HepG2 (cell line): ENCODE measurements around the gene CARD19. TPM values are rescaled to one million over a fixed set of nuclear protein-coding genes. Genes with fewer than 3 reads are reported as not detected.
A peak's percentile ranks its signal among the peaks of the same experiment; 100 is the strongest.

ENCODE experiments used
- ATAC-seq: fragments of 200-7000 bp; cut with Tn5 transposase; 3 replicates; pipeline ENCODE4 v1.9.1; 2020; ENCODE audit warnings: mild to moderate bottlenecking, moderate library complexity
- BruUV-seq: library from RNA; stranded (reverse); fragments of 400-500 nt; replicated peaks from 2 replicates; lab custom pipeline; 2021; lab: Mats Ljungman, UMichigan
- CTCF ChIA-PET: fragments of 300-600 bp; formaldehyde crosslinking; extraction: SDS; loops from one replicate; lab custom pipeline; 2021; ENCODE audit warnings: low total read pairs, inconsistent platforms, low intra/inter-chr PET ratio; lab: Yijun Ruan, JAX
- POLR2A ChIA-PET: fragments of 350-600 bp; sonication (Branson Sonifier 250); formaldehyde crosslinking; loops from one replicate; lab custom pipeline; 2020; ENCODE audit warnings: antibody characterized with exemption, inconsistent platforms; lab: Yijun Ruan, JAX
- DNase-seq: peaks from one replicate; pipeline ENCODE4 v3.0.0-alpha.2; 2015; ENCODE audit warnings: low spot score
- FAIRE-seq: peaks from 3 replicates; lab custom pipeline; 2011; peaks lifted over from hg19 to GRCh38; lab: Jason Lieb, UNC
- H2AFZ ChIP-seq: one replicate; pipeline ENCODE4 v1.6.1; 2011; ENCODE audit warnings: low read length, inconsistent platforms
- H3K27ac ChIP-seq: fragments of 300-600 bp; 3 replicates; pipeline ENCODE4 v1.8.0; 2011; ENCODE audit warnings: mixed run types, mild to moderate bottlenecking, mixed read lengths, low read length, inconsistent platforms; ENCODE audit not compliant: insufficient read depth; ENCODE audit errors: extremely low read length
- H3K27me3 ChIP-seq, 2 experiments: fragments of 200-600 bp in 1 of 2; 2 replicates in 1 of 2; 3 replicates in 1 of 2; pipeline versions ENCODE4 v1.6.0 to v1.8.0; 2011; ENCODE audit warnings: low read length in 2 of 2, mild to moderate bottlenecking in 2 of 2, moderate library complexity in 2 of 2, inconsistent platforms in 1 of 2; ENCODE audit not compliant: insufficient read depth in 2 of 2, control insufficient read depth in 1 of 2
- H3K36me3 ChIP-seq, 2 experiments: fragments of 200-600 bp in 1 of 2; replicated peaks in 1 of 2; 2 replicates in 1 of 2; 3 replicates in 1 of 2; pipeline versions ENCODE4 v1.5.1 to v1.8.0; 2011; ENCODE audit warnings: low read length in 2 of 2, inconsistent platforms in 1 of 2; ENCODE audit not compliant: insufficient read depth in 2 of 2, control insufficient read depth in 1 of 2
- H3K4me1 ChIP-seq: 2 replicates; pipeline ENCODE4 v1.5.1; 2012; ENCODE audit warnings: low read length, inconsistent platforms; ENCODE audit not compliant: insufficient read depth
- H3K4me2 ChIP-seq: 2 replicates; pipeline ENCODE4 v1.6.0; 2011; ENCODE audit warnings: low read depth, low read length, inconsistent platforms
- H3K4me3 ChIP-seq, 3 experiments: fragments of 200-600 bp in 1 of 3; sonication (generic), shearing (Covaris generic) in 1 of 3; replicated peaks in 1 of 3; 2 replicates each; pipeline ENCODE4 v1.5.1; 2011 to 2016; ENCODE audit warnings: low read length in 3 of 3, inconsistent platforms in 2 of 3, low read depth in 2 of 3, mild to moderate bottlenecking in 2 of 3, control low read depth in 1 of 3, mixed read lengths in 1 of 3; ENCODE audit not compliant: insufficient read depth in 1 of 3
- H3K79me2 ChIP-seq: one replicate; pipeline ENCODE4 v1.6.1; 2011; ENCODE audit warnings: low read length, inconsistent platforms; ENCODE audit not compliant: insufficient read depth
- H3K9ac ChIP-seq: 2 replicates; pipeline ENCODE4 v1.6.0; 2011; ENCODE audit warnings: mild to moderate bottlenecking, low read depth, low read length, inconsistent platforms; ENCODE audit not compliant: insufficient read depth
- H3K9me3 ChIP-seq: 2 replicates; pipeline ENCODE4 v1.5.1; 2012; ENCODE audit warnings: mild to moderate bottlenecking, low read length
- H4K20me1 ChIP-seq: 2 replicates; pipeline ENCODE4 v1.6.0; 2011; ENCODE audit warnings: inconsistent platforms, mild to moderate bottlenecking, low read length, moderate library complexity; ENCODE audit not compliant: insufficient read depth
- CHD4 ChIP-seq: fragments of 200-600 bp; sonication (generic); IDR thresholded peaks from 2 replicates; pipeline ENCODE4 v1.7.0; 2017; ENCODE audit warnings: mild to moderate bottlenecking, low read length, borderline replicate concordance
- FOSL2 ChIP-seq: sonication (generic); formaldehyde crosslinking; IDR thresholded peaks from 2 replicates; pipeline ENCODE4 v1.4.0; 2020; ENCODE audit warnings: missing genetic modification reagents
- HDAC6 ChIP-seq: fragments of 200-600 bp; sonication (generic); IDR thresholded peaks from 2 replicates; pipeline ENCODE4 v1.7.0; 2017; ENCODE audit warnings: mild to moderate bottlenecking, antibody characterized with exemption, low read length, low read depth
- KDM1A ChIP-seq: IDR thresholded peaks from 2 replicates; pipeline ENCODE4 v1.6.1; 2016; ENCODE audit warnings: missing compliant biosample characterization
- MED1 ChIP-seq: sonication (generic); formaldehyde crosslinking; IDR thresholded peaks from 2 replicates; pipeline ENCODE4 v1.4.0; 2020; ENCODE audit warnings: missing genetic modification reagents
- PPARG ChIP-seq: conservative IDR thresholded peaks from 2 replicates; pipeline ENCODE4 v1.6.1; 2016; ENCODE audit warnings: missing biosample characterization, missing genetic modification reagents
- SAP130 ChIP-seq: IDR thresholded peaks from 2 replicates; pipeline ENCODE4 v1.6.1; 2016; ENCODE audit warnings: low read depth
- ZBTB25 ChIP-seq: IDR thresholded peaks from 2 replicates; pipeline ENCODE4 v1.6.1; 2018; ENCODE audit warnings: missing genetic modification reagents
- ZBTB49 ChIP-seq: sonication (generic); formaldehyde crosslinking; IDR thresholded peaks from 2 replicates; pipeline ENCODE4 v1.4.0; 2020; ENCODE audit warnings: missing genetic modification reagents, borderline replicate concordance
- ZNF256 ChIP-seq: sonication (generic); formaldehyde crosslinking; conservative IDR thresholded peaks from 2 replicates; pipeline ENCODE4 v1.4.0; 2020; ENCODE audit warnings: missing genetic modification reagents
- ZNF354B ChIP-seq: sonication (generic); formaldehyde crosslinking; IDR thresholded peaks from 2 replicates; pipeline ENCODE4 v1.8.0; 2022; ENCODE audit warnings: mild to moderate bottlenecking, missing genetic modification reagents
- ZNF512B ChIP-seq: sonication (generic); formaldehyde crosslinking; IDR thresholded peaks from 2 replicates; pipeline ENCODE4 v1.5.1; 2020; ENCODE audit warnings: missing genetic modification reagents, mild to moderate bottlenecking, borderline replicate concordance
- ZNF549 ChIP-seq: sonication (generic); formaldehyde crosslinking; IDR thresholded peaks from 2 replicates; pipeline ENCODE4 v1.5.0; 2020; ENCODE audit warnings: missing genetic modification reagents
- ZNF607 ChIP-seq: sonication (generic); formaldehyde crosslinking; IDR thresholded peaks from 2 replicates; pipeline ENCODE4 v1.5.1; 2020; ENCODE audit warnings: missing genetic modification reagents, mild to moderate bottlenecking, borderline replicate concordance
- ZNF629 ChIP-seq: sonication (generic); formaldehyde crosslinking; conservative IDR thresholded peaks from 2 replicates; pipeline ENCODE4 v1.5.0; 2020; ENCODE audit warnings: missing genetic modification reagents
- ZNF670 ChIP-seq: sonication (generic); formaldehyde crosslinking; IDR thresholded peaks from 2 replicates; pipeline ENCODE4 v1.8.0; 2022; ENCODE audit warnings: mild to moderate bottlenecking, missing genetic modification reagents, borderline replicate concordance
- ZNF768 ChIP-seq: sonication (generic); formaldehyde crosslinking; IDR thresholded peaks from 2 replicates; pipeline ENCODE4 v1.4.0; 2020; ENCODE audit warnings: missing genetic modification reagents
- WGBS: methylation state at CpG from one replicate; pipeline ENCODE4 v1.1.6; 2017; ENCODE audit warnings: low lambda C conversion rate; 5-methylcytosine and 5-hydroxymethylcytosine counted together
- in situ Hi-C: cut with HindIII; loops from 2 replicates; pipeline ENCODE4 v1.10.0; 2017; ENCODE audit warnings: low pct_unique_long_range_greater_than_20kb; ENCODE audit not compliant: extremely low pct_ligation_motif_present
- intact Hi-C: fragments of 100-400 bp; cut with micrococcal nuclease; formaldehyde crosslinking; loops from one replicate; pipeline ENCODE4 v1.10.0; 2022; ENCODE audit not compliant: unreplicated experiment
- polyA plus RNA-seq, 8 experiments: library from polyadenylated mRNA; depleted of rRNA in 3 of 8; stranded (reverse) in 7 of 8; unstranded in 1 of 8; fragments of >200 nt; fragmentation: Illumina TruSeq in 4 of 8; extraction: Trizol in 4 of 8; gene quantifications; 2 replicates each; pipeline versions ENCODE4 v1.2.1 to v1.2.3, GENCODE V29; 2011 to 2016; ENCODE audit warnings: low read depth in 4 of 8, missing spikeins in 1 of 8, mixed read lengths in 1 of 8; ENCODE audit not compliant: insufficient read depth in 1 of 8
- total RNA-seq, 5 experiments: library from RNA; depleted of rRNA; stranded (reverse); fragments of >200 nt; fragmentation: Illumina TruSeq; extraction: Trizol; gene quantifications; 2 replicates each; pipeline ENCODE4 v1.2.3, GENCODE V29; 2016; ENCODE audit warnings: low read depth in 1 of 5

Gene CARD19
- total and polyA plus RNA-seq, 2 of the 13 experiments (the other 11 are each of a cell fraction or from before 2014, with no cell fraction given) = 18.4 to 47.2 TPM

GRCh38 chr9:93061260-93061751 is 34.7 kb upstream of the CARD19 start (continued):
- TF ChIP-seq ZNF670 (no peak), CHD4 (peak; percentile 91; the same call in 1 of the 2 replicates), KDM1A (0 out of 2 replicates have a peak, but pooled peaks have one; percentile 7), ZNF549 (CRISPR knock-in tag) (no peak), ZNF768 (CRISPR knock-in tag) (peak; percentile 100), ZNF512B (CRISPR knock-in tag) (no peak), ZNF629 (peak; percentile 90)

GRCh38 chr9:93061791-93062763 is 33.9 kb upstream of the CARD19 start:
- Histone ChIP-seq H3K79me2 (no peaks in the 10 kb centered on the region), H2AFZ (no peak overlapping the region), H3K9me3 (no peaks in the 10 kb centered on the region), H3K27me3 (peaks cover 0 to 1% of the 10 kb centered on the region in 2 experiments; a peak in 1 of 5 replicates), H3K4me2 (peak overlapping the region; percentile 71), H3K36me3 (no peaks in the 10 kb centered on the region), H3K27ac (peak overlapping the region; percentile 63), H3K4me1 (peaks cover 54% of the 10 kb centered on the region), H3K4me3 (peak overlapping the region in 1 of 3 experiments; percentile 44; a peak in 2 of 6 replicates), H4K20me1 (no peaks in the 10 kb centered on the region), H3K9ac (no peak overlapping the region; the same call in 1 of the 2 replicates)
- ATAC-seq (peak; percentile 83), DNase-seq (peak; percentile 92), FAIRE-seq (peak; percentile 93)
- 11% methylated on average over 12 of the region's 19 CpGs for WGBS
- BruUV-seq = no TSS peak
- POLR2A ChIA-PET = no interaction called here
- intact Hi-C loops (loop anchor here (1.0 kb wide), 2 partner anchors 30 to 33 kb away; no protein-coding TSS in a partner anchor), in situ Hi-C loops (no loop called here)
- CTCF ChIA-PET = no interaction called here
- TF ChIP-seq ZNF354B (CRISPR knock-in tag) (no peak), PPARG (CRISPR knock-in tag) (0 out of 2 replicates have a peak, but pooled peaks have one; percentile 38), ZNF607 (CRISPR knock-in tag) (no peak), ZNF256 (CRISPR knock-in tag) (no peak), HDAC6 (no peak), FOSL2 (no peak), SAP130 (CRISPR knock-in tag) (peak; percentile 51; the same call in 1 of the 2 replicates), MED1 (CRISPR knock-in tag) (peak; percentile 49), ZBTB25 (CRISPR knock-in tag) (no peak), ZBTB49 (no peak)
